Effector memory CD8-positive, alpha-beta T cell (primary cell): ENCODE measurements around the gene GLI2.

Experiments used
- ATAC-seq: fragments of 150-1000 bp; cut with Tn5 transposase; replicated peaks from 2 replicates; pipeline ENCODE4 v1.10.0; 2021; ENCODE audit warnings: mild to moderate bottlenecking, moderate library complexity
- DNase-seq, 3 experiments: peaks; one replicate each; pipeline ENCODE4 v3.0.0; 2021
- H3K27ac Mint-ChIP-seq, 2 donors: one replicate each; pipeline ENCODE4 v1.8.0; 2022; ENCODE audit warnings: mild to moderate bottlenecking in 2 of 2, mixed read lengths in 2 of 2, moderate library complexity in 2 of 2
- H3K27me3 Mint-ChIP-seq, 2 donors: one replicate each; pipeline ENCODE4 v1.8.0; 2022; ENCODE audit warnings: mixed read lengths in 2 of 2
- H3K36me3 Mint-ChIP-seq: one replicate; pipeline ENCODE4 v1.8.0; 2022; ENCODE audit warnings: mild to moderate bottlenecking, moderate library complexity, mixed read lengths; ENCODE audit not compliant: insufficient read depth
- H3K4me1 Mint-ChIP-seq, 2 donors: one replicate each; pipeline ENCODE4 v1.8.0; 2022; ENCODE audit warnings: low read depth in 2 of 2, mixed read lengths in 2 of 2
- H3K4me3 Mint-ChIP-seq, 2 donors: one replicate each; pipeline ENCODE4 v1.8.0; 2022; ENCODE audit warnings: mild to moderate bottlenecking in 2 of 2, mixed read lengths in 2 of 2, moderate library complexity in 2 of 2
- H3K9me3 Mint-ChIP-seq, 2 donors: one replicate each; pipeline ENCODE4 v1.8.0; 2022; ENCODE audit warnings: mixed read lengths in 2 of 2

The GLI2 gene

DNA sequence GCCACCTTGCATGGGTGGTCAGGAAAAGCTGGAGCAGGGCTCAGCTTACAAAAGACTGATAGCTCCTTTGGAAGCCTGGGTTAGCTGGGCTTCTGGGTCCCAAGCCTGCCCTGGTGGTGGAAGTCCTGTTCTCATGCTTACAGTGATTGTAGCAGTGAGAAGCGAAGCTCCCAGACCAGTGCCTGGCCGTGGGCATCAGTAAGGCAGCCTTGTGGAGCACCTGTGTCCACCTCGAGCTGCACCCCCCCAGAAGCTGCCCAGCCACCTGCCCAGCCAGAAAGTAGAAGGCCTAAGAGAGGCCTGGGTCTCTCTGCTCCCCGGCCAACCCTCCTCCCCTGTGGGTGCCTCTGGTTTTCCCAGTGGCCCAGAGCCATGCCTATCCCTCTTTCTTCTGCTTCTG lies 10.5 kb downstream of the GLI2 start:
- H3K36me3 Mint-ChIP-seq = no peaks in the 10 kb centered on the region
- no peak for DNase-seq
- no peak for ATAC-seq
- no peaks in the 10 kb centered on the region for H3K4me1 Mint-ChIP-seq
- H3K27me3 Mint-ChIP-seq = peaks cover 43 to 55% of the 10 kb centered on the region in 2 donors
- H3K9me3 Mint-ChIP-seq = no peaks in the 10 kb centered on the region
- no peak overlapping the region for H3K4me3 Mint-ChIP-seq
- no peak overlapping the region for H3K27ac Mint-ChIP-seq

DNA sequence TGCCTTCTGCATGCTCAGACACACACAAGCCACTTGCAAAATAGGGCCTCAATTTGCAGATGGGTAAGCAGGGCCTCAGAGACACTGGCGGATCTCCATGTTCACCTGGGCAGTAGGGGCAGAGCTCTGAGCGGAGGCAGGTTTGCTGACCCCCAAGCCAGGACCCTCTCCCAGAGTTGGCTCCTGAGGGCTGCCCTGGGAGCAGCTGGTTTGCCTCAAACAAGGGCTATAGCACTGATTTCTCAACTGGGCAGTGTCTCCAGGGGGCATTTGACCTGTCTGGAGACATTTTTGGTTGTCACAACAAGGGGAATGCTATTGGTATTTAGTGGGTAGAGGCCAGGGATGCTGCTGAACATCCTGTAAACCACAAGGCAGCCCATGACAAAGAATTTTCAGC lies 11.6 kb downstream of the GLI2 start:
- no peak overlapping the region for H3K4me3 Mint-ChIP-seq
- DNase-seq (no peak), ATAC-seq (no peak)
- peaks cover 37 to 44% of the 10 kb centered on the region in 2 donors for H3K27me3 Mint-ChIP-seq
- H3K27ac Mint-ChIP-seq = no peak overlapping the region
- H3K36me3 Mint-ChIP-seq = no peaks in the 10 kb centered on the region
- H3K4me1 Mint-ChIP-seq = no peaks in the 10 kb centered on the region
- no peaks in the 10 kb centered on the region for H3K9me3 Mint-ChIP-seq

- ATAC-seq = no peak
- H3K4me3 Mint-ChIP-seq = no peak overlapping the region
- no peaks in the 10 kb centered on the region for H3K36me3 Mint-ChIP-seq
- H3K27me3 Mint-ChIP-seq = peaks cover 32 to 41% of the 10 kb centered on the region in 2 donors
- DNase-seq = no peak
- H3K27ac Mint-ChIP-seq = no peak overlapping the region
- H3K9me3 Mint-ChIP-seq = no peaks in the 10 kb centered on the region
- H3K4me1 Mint-ChIP-seq = no peaks in the 10 kb centered on the region
These were observed 12.0 kb downstream of the GLI2 start for GRCh38 chr2:120747706-120748105.

- DNase-seq (no peak), ATAC-seq (no peak)
- H3K27ac Mint-ChIP-seq = no peak overlapping the region
- H3K27me3 Mint-ChIP-seq = peaks cover 26 to 35% of the 10 kb centered on the region in 2 donors
- no peaks in the 10 kb centered on the region for H3K9me3 Mint-ChIP-seq
- H3K4me3 Mint-ChIP-seq = no peak overlapping the region
- H3K36me3 Mint-ChIP-seq = no peaks in the 10 kb centered on the region
- no peaks in the 10 kb centered on the region for H3K4me1 Mint-ChIP-seq
These were observed 12.6 kb downstream of the GLI2 start for GRCh38 chr2:120748310-120748709.

GRCh38 chr2:120748741-120749140 lies 13.1 kb downstream of the GLI2 start:
- DNase-seq (no peak), ATAC-seq (no peak)

GRCh38 chr2:120749506-120750431 lies 14.1 kb downstream of the GLI2 start:
- Mint-ChIP-seq H3K36me3 (no peaks in the 10 kb centered on the region), H3K4me3 (no peak overlapping the region), H3K9me3 (no peaks in the 10 kb centered on the region), H3K27me3 (peaks cover 13 to 20% of the 10 kb centered on the region in 2 donors), H3K27ac (no peak overlapping the region), H3K4me1 (no peaks in the 10 kb centered on the region)
- ATAC-seq = no peak
- DNase-seq = no peak

More at GRCh38 chr2:120748741-120749140, 13.1 kb downstream of the GLI2 start:
- Mint-ChIP-seq H3K4me3 (no peak overlapping the region), H3K4me1 (no peaks in the 10 kb centered on the region), H3K27me3 (peaks cover 23 to 31% of the 10 kb centered on the region in 2 donors), H3K9me3 (no peaks in the 10 kb centered on the region), H3K36me3 (no peaks in the 10 kb centered on the region), H3K27ac (no peak overlapping the region)

DNA sequence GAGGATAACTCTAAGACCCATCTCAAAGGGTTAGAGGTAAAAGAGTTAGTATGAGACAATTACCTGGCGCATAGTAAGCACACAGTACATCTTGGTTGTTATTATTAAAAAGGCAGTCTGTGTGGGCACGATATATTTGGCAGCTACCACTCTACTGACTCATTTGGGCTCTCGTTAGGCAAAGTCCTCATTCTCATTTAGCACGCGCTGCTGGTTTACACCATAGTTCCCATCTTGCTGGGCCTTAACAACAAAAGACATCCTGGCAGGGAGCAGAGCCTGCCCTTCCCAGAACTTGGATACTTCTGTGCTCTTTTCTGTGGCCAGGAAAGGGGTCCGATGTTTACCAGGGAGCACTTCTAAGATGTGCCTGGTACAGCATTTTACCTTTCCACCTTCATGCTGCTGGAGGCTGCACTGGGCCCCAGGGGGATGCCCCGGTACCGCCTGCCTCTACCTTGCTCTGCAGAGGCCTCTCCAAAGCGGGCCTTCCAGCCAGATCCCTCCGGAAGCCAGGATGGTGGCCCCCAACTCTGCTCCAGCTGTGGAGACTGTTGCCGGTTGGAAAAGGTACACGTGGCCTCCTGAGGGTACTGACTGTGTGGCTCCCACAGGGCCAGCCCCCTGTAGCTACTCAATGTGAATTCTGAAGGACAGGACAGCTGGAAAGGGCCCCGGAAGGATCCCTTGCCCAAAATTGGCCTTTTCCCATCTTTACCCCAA lies 15.0 kb downstream of the GLI2 start:
- ATAC-seq (no peak), DNase-seq (no peak)
- Mint-ChIP-seq H3K4me3 (no peak overlapping the region), H3K27ac (no peak overlapping the region), H3K4me1 (no peaks in the 10 kb centered on the region), H3K9me3 (no peaks in the 10 kb centered on the region), H3K27me3 (peaks cover 7 to 17% of the 10 kb centered on the region in 2 donors), H3K36me3 (no peaks in the 10 kb centered on the region)

DNA sequence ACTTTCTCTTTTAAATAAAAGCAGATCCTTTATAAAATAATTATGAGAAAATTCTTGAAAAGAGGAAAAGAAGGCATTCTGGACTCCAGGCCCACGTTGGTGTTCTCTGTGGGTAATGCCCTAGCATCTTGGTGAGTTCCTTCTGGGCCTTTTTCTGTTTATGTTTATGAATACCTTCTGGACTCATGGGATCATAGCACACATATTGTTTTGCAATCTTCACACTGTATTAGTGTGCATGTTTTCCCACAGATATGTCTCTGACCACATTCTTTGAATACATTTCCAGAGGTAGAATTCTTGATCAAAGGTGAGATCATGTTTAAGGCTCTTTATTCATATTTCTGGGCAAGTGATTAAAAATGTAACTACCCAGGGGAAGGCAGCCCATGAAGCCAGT lies 15.9 kb downstream of the GLI2 start:
- Mint-ChIP-seq H3K4me3 (no peak overlapping the region), H3K36me3 (no peaks in the 10 kb centered on the region), H3K4me1 (no peaks in the 10 kb centered on the region), H3K9me3 (no peaks in the 10 kb centered on the region), H3K27ac (no peak overlapping the region), H3K27me3 (peaks cover 1 to 8% of the 10 kb centered on the region in 2 donors)
- DNase-seq (no peak), ATAC-seq (no peak)

- peaks cover 6 to 13% of the 10 kb centered on the region in 2 donors for H3K27me3 Mint-ChIP-seq
- no peaks in the 10 kb centered on the region for H3K9me3 Mint-ChIP-seq
- no peaks in the 10 kb centered on the region for H3K4me1 Mint-ChIP-seq
- no peak for DNase-seq
- no peak for ATAC-seq
- H3K27ac Mint-ChIP-seq = no peak overlapping the region
- H3K4me3 Mint-ChIP-seq = no peak overlapping the region
- no peaks in the 10 kb centered on the region for H3K36me3 Mint-ChIP-seq
These were observed 18.6 kb downstream of the GLI2 start for GRCh38 chr2:120754067-120754960.

GRCh38 chr2:120758181-120759144 lies 22.8 kb downstream of the GLI2 start:
- ATAC-seq (no peak), DNase-seq (no peak)
- Mint-ChIP-seq H3K4me1 (no peaks in the 10 kb centered on the region), H3K9me3 (no peaks in the 10 kb centered on the region), H3K27me3 (peaks cover 20 to 33% of the 10 kb centered on the region in 2 donors), H3K27ac (no peak overlapping the region), H3K4me3 (no peak overlapping the region), H3K36me3 (no peaks in the 10 kb centered on the region)

DNA sequence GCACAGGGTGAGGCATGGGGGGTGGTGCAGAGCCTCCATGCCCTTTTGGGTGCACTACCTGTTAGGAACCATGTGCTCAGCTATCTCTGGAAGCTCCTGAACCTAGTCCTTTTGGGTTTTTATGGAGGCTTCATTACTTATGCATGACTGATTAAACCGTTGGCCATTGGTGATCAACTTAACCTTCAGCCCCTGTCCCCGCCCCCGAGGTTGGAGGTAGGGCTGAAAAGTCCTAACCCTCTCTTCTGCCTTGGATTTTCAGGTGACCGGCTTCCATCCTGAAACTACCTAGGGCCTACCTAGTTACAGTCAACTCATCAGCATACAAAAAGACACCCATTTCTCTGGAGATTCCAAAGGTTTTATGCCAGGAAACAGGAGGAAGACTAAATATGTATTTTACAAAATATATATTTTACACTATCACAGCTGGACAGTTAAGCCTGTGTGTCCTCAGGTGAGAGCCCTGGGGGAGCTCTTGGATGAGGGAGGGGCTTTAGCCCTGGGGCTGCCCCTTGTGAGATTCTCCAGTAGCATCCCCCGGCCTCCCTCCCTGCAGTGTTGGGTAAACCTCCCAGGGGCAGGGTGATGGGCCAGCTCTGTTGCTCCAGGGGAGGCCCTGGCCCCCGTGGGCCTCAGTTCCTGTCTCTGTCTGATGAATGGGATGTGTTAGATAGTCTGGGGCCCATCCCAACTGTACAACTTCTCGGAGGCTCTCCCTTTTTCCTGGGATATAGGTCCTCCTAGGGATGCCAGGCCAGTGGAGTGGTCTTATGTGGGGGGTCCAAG lies 24.1 kb downstream of the GLI2 start:
- Mint-ChIP-seq H3K36me3 (no peaks in the 10 kb centered on the region), H3K27me3 (peaks cover 20 to 33% of the 10 kb centered on the region in 2 donors), H3K4me3 (no peak overlapping the region), H3K9me3 (no peaks in the 10 kb centered on the region), H3K27ac (no peak overlapping the region), H3K4me1 (no peaks in the 10 kb centered on the region)
- DNase-seq (no peak), ATAC-seq (no peak)
